ENCODE data around the gene TMCC1.
"Not testable (repeated sequence)": the region's sequence is repeated elsewhere in the genome, so short reads cannot be mapped to it uniquely, and the experiment has no call there.

Gene TMCC1

GRCh38 chr3:129893581-129894070, at the start of gene TMCC1:
Gene TMCC1, minus strand, starts transcription at chr3:129893711.
- DNase-seq: peak; percentile 90

- DNase-seq: no peak
These were observed 49.5 kb upstream of the TMCC1 start for GRCh38 chr3:129943020-129943419.

GRCh38 chr3:129942296-129942695, 48.8 kb upstream of the TMCC1 start:
- DNase-seq: peak; percentile 67

- DNase-seq: no peak
These were observed 46.6 kb upstream of the TMCC1 start for GRCh38 chr3:129940086-129940485.

GRCh38 chr3:129938140-129938930, 44.8 kb upstream of the TMCC1 start:
- DNase-seq: no peak

- DNase-seq: no peak
These were observed 44.2 kb upstream of the TMCC1 start for GRCh38 chr3:129937717-129938116.

GRCh38 chr3:129936757-129937156, 43.2 kb upstream of the TMCC1 start:
- no peak for DNase-seq

GRCh38 chr3:129934234-129935123, 41.0 kb upstream of the TMCC1 start:
- DNase-seq: peak; percentile 29

- DNase-seq: no peak
These were observed 40.0 kb upstream of the TMCC1 start for GRCh38 chr3:129933471-129933870.

- DNase-seq: no peak
These were observed 35.9 kb upstream of the TMCC1 start for GRCh38 chr3:129929383-129929782.

- no peak for DNase-seq
These were observed 33.6 kb upstream of the TMCC1 start for GRCh38 chr3:129927072-129927471.

- DNase-seq: no peak
These were observed 26.3 kb upstream of the TMCC1 start for GRCh38 chr3:129919806-129920205.

- no peak for DNase-seq
These were observed 25.8 kb upstream of the TMCC1 start for GRCh38 chr3:129919357-129919756.

- DNase-seq: no peak
These were observed 24.9 kb upstream of the TMCC1 start for GRCh38 chr3:129918461-129918860.

GRCh38 chr3:129917423-129918007, 24.0 kb upstream of the TMCC1 start:
- DNase-seq: no peak

- DNase-seq: no peak
These were observed 20.1 kb upstream of the TMCC1 start for GRCh38 chr3:129913618-129914017.

GRCh38 chr3:129911261-129911861, 17.9 kb upstream of the TMCC1 start:
- DNase-seq: no peak

GRCh38 chr3:129909235-129909634, 15.7 kb upstream of the TMCC1 start:
- not testable (repeated sequence) for DNase-seq

GRCh38 chr3:129908417-129908816, 14.9 kb upstream of the TMCC1 start:
- DNase-seq: no peak

- DNase-seq: not testable (repeated sequence)
These were observed 7.8 kb upstream of the TMCC1 start for GRCh38 chr3:129901272-129901671.

- no peak for DNase-seq
These were observed 3.5 kb upstream of the TMCC1 start for GRCh38 chr3:129897026-129897425.

GRCh38 chr3:129892857-129893580, 492 bp downstream of the TMCC1 start:
- peak; percentile 67 for DNase-seq

Measured in 8988T (cell line).